Trophoblast cell (in vitro differentiated cells and primary cell): Measurements from ENCODE around the gene RBBP8.

ENCODE experiments used
- DNase-seq, 2 donors: peaks; one replicate each; pipeline ENCODE4 v3.0.0-alpha.2; 2016
- H2AFZ ChIP-seq: 2 replicates; pipeline ENCODE4 v1.6.1; 2013; ENCODE audit warnings: low read length, moderate library complexity, mild to moderate bottlenecking; ENCODE audit not compliant: insufficient read depth, poor library complexity
- H2AK5ac ChIP-seq: 2 replicates; pipeline ENCODE4 v1.6.1; 2013; ENCODE audit warnings: mild to moderate bottlenecking, low read length
- H2BK120ac ChIP-seq: 2 replicates; pipeline ENCODE4 v1.6.1; 2013; ENCODE audit warnings: low read length, mild to moderate bottlenecking, moderate library complexity; ENCODE audit not compliant: insufficient read depth, poor library complexity
- H2BK12ac ChIP-seq: 2 replicates; pipeline ENCODE4 v1.6.1; 2013; ENCODE audit warnings: mild to moderate bottlenecking, low read length, moderate library complexity
- H2BK5ac ChIP-seq: 2 replicates; pipeline ENCODE4 v1.6.1; 2013; ENCODE audit warnings: low read length, low read depth, moderate library complexity, mild to moderate bottlenecking; ENCODE audit not compliant: poor library complexity
- H3K14ac ChIP-seq: 2 replicates; pipeline ENCODE4 v1.6.1; 2013; ENCODE audit warnings: mild to moderate bottlenecking, low read length
- H3K18ac ChIP-seq: 2 replicates; pipeline ENCODE4 v1.6.1; 2013; ENCODE audit warnings: mild to moderate bottlenecking, low read length
- H3K23ac ChIP-seq: 2 replicates; pipeline ENCODE4 v1.6.1; 2013; ENCODE audit warnings: low read length
- H3K27ac ChIP-seq: 2 replicates; pipeline ENCODE4 v1.5.1; 2013; ENCODE audit warnings: low read depth, mild to moderate bottlenecking, inconsistent platforms, low read length, moderate library complexity
- H3K27me3 ChIP-seq: 2 replicates; pipeline ENCODE4 v1.6.1; 2013; ENCODE audit warnings: inconsistent platforms, mild to moderate bottlenecking, low read length, moderate library complexity; ENCODE audit not compliant: insufficient read depth
- H3K36me3 ChIP-seq, 2 experiments: 1 replicate in 1 of 2; 2 replicates in 1 of 2; pipeline ENCODE4 v1.6.1; 2013; ENCODE audit warnings: low read length in 2 of 2, mild to moderate bottlenecking in 2 of 2, moderate library complexity in 1 of 2; ENCODE audit not compliant: insufficient read depth in 2 of 2, control insufficient read depth in 1 of 2
- H3K4ac ChIP-seq: 2 replicates; pipeline ENCODE4 v1.6.1; 2013; ENCODE audit warnings: low read depth, mild to moderate bottlenecking, low read length, moderate library complexity
- H3K4me1 ChIP-seq, 2 experiments: 1 replicate in 1 of 2; 2 replicates in 1 of 2; pipeline ENCODE4 v1.6.1; 2013; ENCODE audit warnings: low read length in 2 of 2, mild to moderate bottlenecking in 2 of 2, moderate library complexity in 1 of 2; ENCODE audit not compliant: insufficient read depth in 2 of 2, control insufficient read depth in 1 of 2
- H3K4me2 ChIP-seq: 2 replicates; pipeline ENCODE4 v1.6.1; 2013; ENCODE audit warnings: inconsistent platforms, mild to moderate bottlenecking, low read length, moderate library complexity
- H3K4me3 ChIP-seq: 2 replicates; pipeline ENCODE4 v1.5.1; 2013; ENCODE audit warnings: mild to moderate bottlenecking, low read depth, low read length, inconsistent platforms
- H3K79me1 ChIP-seq: one replicate; pipeline ENCODE4 v1.6.1; 2013; ENCODE audit warnings: low read length
- H3K79me2 ChIP-seq: 2 replicates; pipeline ENCODE4 v1.6.1; 2013; ENCODE audit warnings: low read length, mild to moderate bottlenecking; ENCODE audit not compliant: control insufficient read depth, insufficient read depth, poor library complexity
- H3K9ac ChIP-seq: 2 replicates; pipeline ENCODE4 v1.6.1; 2013; ENCODE audit warnings: mild to moderate bottlenecking, low read length
- H3K9me3 ChIP-seq: 2 replicates; pipeline ENCODE4 v1.6.1; 2013; ENCODE audit warnings: low read depth, mild to moderate bottlenecking, control low read depth, inconsistent platforms, low read length; ENCODE audit not compliant: insufficient read depth
- H4K12ac ChIP-seq: 2 replicates; pipeline ENCODE4 v1.6.1; 2013; ENCODE audit warnings: low read depth, mild to moderate bottlenecking, low read length, moderate library complexity
- H4K8ac ChIP-seq: 2 replicates; pipeline ENCODE4 v1.6.1; 2013; ENCODE audit warnings: low read depth, mild to moderate bottlenecking, low read length, moderate library complexity
- H4K91ac ChIP-seq: one replicate; pipeline ENCODE4 v1.6.1; 2013; ENCODE audit warnings: low read depth, mild to moderate bottlenecking, low read length, moderate library complexity
- WGBS: extraction: QIAGEN DNeasy Blood & Tissue Kit; methylation state at CpG from one replicate; pipeline ENCODE4 v1.1.7; 2013; ENCODE audit warnings: missing lambda C conversion rate; ENCODE audit not compliant: insufficient read length, insufficient coverage; ENCODE audit errors: extremely low coverage; 5-methylcytosine and 5-hydroxymethylcytosine counted together

RBBP8 gene

DNA sequence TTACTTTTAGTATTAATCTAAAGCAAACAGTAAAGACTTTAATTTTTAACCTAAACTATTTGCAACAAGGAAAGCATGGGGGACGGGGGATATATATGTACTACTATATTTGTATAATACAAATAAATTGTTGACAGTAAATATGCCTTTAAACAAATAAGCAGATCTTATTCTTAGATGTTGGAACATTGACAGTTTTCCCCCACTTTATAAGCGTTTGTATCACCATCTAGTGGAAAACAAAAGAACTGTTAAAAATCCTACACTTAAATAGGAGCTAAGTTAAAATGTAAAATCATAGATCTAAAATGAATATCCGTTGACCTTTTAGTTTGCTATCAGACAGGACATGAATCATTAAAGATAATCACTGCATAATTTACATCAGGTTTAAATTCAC lies 50.0 kb downstream of the RBBP8 start:
- no peak overlapping the region for H3K4me2 ChIP-seq
- no peaks in the 10 kb centered on the region for H3K4me1 ChIP-seq
- no peak overlapping the region for H2BK12ac ChIP-seq
- no peak overlapping the region for H4K91ac ChIP-seq
- peaks cover 0 to 5% of the 10 kb centered on the region in 2 experiments for H3K36me3 ChIP-seq
- no peak overlapping the region for H3K18ac ChIP-seq
- H3K4me3 ChIP-seq, result no peak overlapping the region
- H3K9ac ChIP-seq, result no peak overlapping the region
- H3K9me3 ChIP-seq, result no peaks in the 10 kb centered on the region
- H3K4ac ChIP-seq, result no peak overlapping the region
- no peak overlapping the region for H2AK5ac ChIP-seq
- no peak overlapping the region for H4K12ac ChIP-seq
- no peaks in the 10 kb centered on the region for H3K79me1 ChIP-seq
- WGBS, result no CpG with 5 or more reads among the region's 3 CpGs
- H4K8ac ChIP-seq, result no peak overlapping the region
- H2BK5ac ChIP-seq, result no peak overlapping the region
- H2BK120ac ChIP-seq, result no peak overlapping the region
- no peak overlapping the region for H2AFZ ChIP-seq
- H3K79me2 ChIP-seq, result no peaks in the 10 kb centered on the region
- no peak overlapping the region for H3K14ac ChIP-seq
- H3K27ac ChIP-seq, result no peak overlapping the region
- H3K27me3 ChIP-seq, result no peaks in the 10 kb centered on the region
- peak in 1 of 2 donors; percentile 62 for DNase-seq
- H3K23ac ChIP-seq, result no peak overlapping the region

- Histone ChIP-seq H3K4me1 (no peaks in the 10 kb centered on the region), H3K23ac (no peak overlapping the region), H3K27me3 (no peaks in the 10 kb centered on the region), H2AFZ (no peak overlapping the region), H2BK12ac (no peak overlapping the region), H2BK120ac (no peak overlapping the region), H3K4me3 (no peak overlapping the region), H3K4ac (no peak overlapping the region), H3K36me3 (peaks cover 0 to 5% of the 10 kb centered on the region in 2 experiments), H3K4me2 (no peak overlapping the region), H3K18ac (no peak overlapping the region), H3K79me2 (no peaks in the 10 kb centered on the region), H3K14ac (no peak overlapping the region), H4K12ac (no peak overlapping the region), H3K27ac (no peak overlapping the region), H2BK5ac (no peak overlapping the region), H4K8ac (no peak overlapping the region), H4K91ac (no peak overlapping the region), H3K9me3 (no peaks in the 10 kb centered on the region), H3K79me1 (no peaks in the 10 kb centered on the region), H3K9ac (no peak overlapping the region), H2AK5ac (no peak overlapping the region)
- no peak for DNase-seq
- no CpG with 5 or more reads among the region's 2 CpGs for WGBS
Measured at GRCh38 chr18:22985250-22985649, 52.1 kb downstream of the RBBP8 start.

- H4K91ac ChIP-seq, result no peak overlapping the region
- H2AFZ ChIP-seq, result no peak overlapping the region
- H3K4me2 ChIP-seq, result no peak overlapping the region
- no peak overlapping the region for H3K4me3 ChIP-seq
- H3K4ac ChIP-seq, result no peak overlapping the region
- no peak overlapping the region for H3K18ac ChIP-seq
- no peaks in the 10 kb centered on the region for H3K4me1 ChIP-seq
- H3K79me2 ChIP-seq, result no peaks in the 10 kb centered on the region
- H3K36me3 ChIP-seq, result peaks cover 0 to 5% of the 10 kb centered on the region in 2 experiments
- H3K14ac ChIP-seq, result no peak overlapping the region
- no peaks in the 10 kb centered on the region for H3K79me1 ChIP-seq
- no peak overlapping the region for H3K9ac ChIP-seq
- H4K12ac ChIP-seq, result no peak overlapping the region
- no peaks in the 10 kb centered on the region for H3K9me3 ChIP-seq
- no peak overlapping the region for H3K23ac ChIP-seq
- no peak overlapping the region for H4K8ac ChIP-seq
- no peak overlapping the region for H2BK12ac ChIP-seq
- no peak overlapping the region for H2BK5ac ChIP-seq
- no peak overlapping the region for H2BK120ac ChIP-seq
- H3K27ac ChIP-seq, result no peak overlapping the region
- H2AK5ac ChIP-seq, result no peak overlapping the region
- no peaks in the 10 kb centered on the region for H3K27me3 ChIP-seq
- peak; percentile 2 to 44 for DNase-seq
- WGBS, result no CpG with 5 or more reads among the region's 3 CpGs
Measured at GRCh38 chr18:22987547-22988189, 54.5 kb downstream of the RBBP8 start.

DNA sequence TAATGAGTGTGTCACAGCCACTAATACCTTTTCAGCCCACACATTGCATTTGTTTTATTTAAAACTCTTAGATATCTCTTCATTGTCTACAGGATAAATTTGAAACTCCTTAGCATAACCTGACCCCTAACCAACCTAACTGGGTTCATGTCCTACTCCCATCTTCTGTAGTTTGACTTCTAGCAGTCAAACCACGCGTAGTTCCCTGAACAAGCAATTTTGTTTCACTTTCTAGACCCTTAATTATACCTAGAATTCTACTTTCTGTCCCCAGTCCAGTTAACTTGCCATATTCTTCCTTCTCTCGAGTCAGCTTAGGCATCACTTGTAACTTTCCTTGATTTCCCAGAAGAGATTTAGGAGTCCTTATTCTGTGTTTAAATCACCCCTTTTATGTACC lies 55.1 kb downstream of the RBBP8 start:
- Histone ChIP-seq H3K27ac (no peak overlapping the region), H3K4me3 (no peak overlapping the region), H4K91ac (no peak overlapping the region), H3K4me1 (no peaks in the 10 kb centered on the region), H3K79me1 (no peaks in the 10 kb centered on the region), H3K4ac (no peak overlapping the region), H4K8ac (no peak overlapping the region), H3K36me3 (peaks cover under 1 to 5% of the 10 kb centered on the region in 2 experiments), H2BK5ac (no peak overlapping the region), H3K23ac (no peak overlapping the region), H3K14ac (no peak overlapping the region), H3K79me2 (no peaks in the 10 kb centered on the region), H2AFZ (no peak overlapping the region), H3K27me3 (no peaks in the 10 kb centered on the region), H2AK5ac (no peak overlapping the region), H3K9me3 (no peaks in the 10 kb centered on the region), H3K18ac (no peak overlapping the region), H3K4me2 (no peak overlapping the region), H2BK12ac (no peak overlapping the region), H3K9ac (no peak overlapping the region), H2BK120ac (no peak overlapping the region), H4K12ac (no peak overlapping the region)
- DNase-seq, result no peak
- WGBS, result no CpG with 5 or more reads among the region's 3 CpGs
